SU-DHL-6 (cell line): Measurements from ENCODE around the gene GARIN1A.

Experiments used
- CTCF ChIP-seq: fragments of 200-600 bp; sonication (generic); IDR thresholded peaks from one replicate; pipeline ENCODE4 v1.5.1; 2017; ENCODE audit warnings: antibody characterized with exemption, mild to moderate bottlenecking, low read length, moderate library complexity; ENCODE audit not compliant: insufficient read depth, poor library complexity, severe bottlenecking
- EZH2phosphoT487 ChIP-seq: fragments of 200-600 bp; sonication (generic), shearing (Covaris generic); conservative IDR thresholded peaks from 2 replicates; pipeline ENCODE4 v1.6.1; 2018; ENCODE audit warnings: mild to moderate bottlenecking, antibody characterized with exemption, low read length, moderate library complexity, mixed read lengths

DNA sequence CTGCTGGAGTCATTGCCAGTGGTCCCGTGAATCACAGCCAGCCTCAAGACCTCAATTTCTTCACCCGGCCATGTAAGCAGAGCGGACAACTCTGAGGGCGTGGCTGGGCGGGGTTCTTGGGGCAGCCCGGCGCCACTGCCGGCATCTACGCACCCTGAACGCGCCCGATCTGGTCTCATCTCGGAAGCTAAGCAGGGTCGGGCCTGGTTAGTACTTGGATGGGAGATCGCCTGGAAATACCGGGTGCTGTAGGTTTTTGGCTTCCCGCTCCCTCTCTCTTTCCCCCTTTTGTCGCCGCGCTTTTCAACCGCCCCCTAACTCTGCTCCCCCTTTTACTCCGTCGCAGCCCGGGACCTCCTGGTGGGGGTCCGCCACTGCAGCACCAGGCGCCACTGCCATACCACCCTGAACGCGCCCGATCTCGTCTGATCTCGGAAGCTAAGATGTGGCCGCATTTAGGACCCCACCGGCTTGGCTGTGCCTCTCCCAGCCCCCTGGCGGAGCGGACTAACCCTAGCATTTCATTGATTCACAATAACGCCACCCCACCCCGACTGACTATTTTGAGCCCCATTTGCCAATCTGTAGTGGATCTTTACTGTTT lies 25.3 kb downstream of the GARIN1A start:
- no peak for TF ChIP-seq CTCF
- TF ChIP-seq EZH2phosphoT487 = no peak
